SW 1271 (cell line): Measurements from ENCODE around the gene SENP7.
A peak's percentile ranks its signal among the peaks of the same experiment; 100 is the strongest.
"Not testable (repeated sequence)": the region's sequence is repeated elsewhere in the genome, so short reads cannot be mapped to it uniquely, and the experiment has no call there.

Experiments
- DNase-seq, 2 experiments: peaks; one replicate each; lab custom pipeline; 2025; lab: John Stamatoyannopoulos, UW

Gene SENP7

GRCh38 chr3:101438641-101439040, 74.4 kb downstream of the SENP7 start:
- not testable (repeated sequence) for DNase-seq

- no peak for DNase-seq
Observed at GRCh38 chr3:101433652-101434051, 79.4 kb downstream of the SENP7 start.

GRCh38 chr3:101423984-101424888, 88.8 kb downstream of the SENP7 start:
- no peak for DNase-seq

GRCh38 chr3:101418851-101419250, 94.2 kb downstream of the SENP7 start:
- no peak for DNase-seq

GRCh38 chr3:101414121-101414520, 98.9 kb downstream of the SENP7 start:
- DNase-seq = no peak

- no peak for DNase-seq
Observed at GRCh38 chr3:101413656-101414055, 99.4 kb downstream of the SENP7 start.

GRCh38 chr3:101391413-101391950, 121.5 kb downstream of the SENP7 start:
- DNase-seq = no peak

- no peak for DNase-seq
Observed at GRCh38 chr3:101388706-101389105, 124.3 kb downstream of the SENP7 start.

- no peak for DNase-seq
Observed at GRCh38 chr3:101387351-101387750, 125.7 kb downstream of the SENP7 start.

GRCh38 chr3:101384426-101384825, 128.6 kb downstream of the SENP7 start:
- DNase-seq = no peak

- DNase-seq = no peak
Observed at GRCh38 chr3:101383656-101384055, 129.4 kb downstream of the SENP7 start.

- no peak for DNase-seq
Observed at GRCh38 chr3:101383156-101383575, 129.8 kb downstream of the SENP7 start.

- peak; percentile 18 to 61 for DNase-seq
Observed at GRCh38 chr3:101381809-101382208, 131.2 kb downstream of the SENP7 start.

- no peak for DNase-seq
Observed at GRCh38 chr3:101379658-101380376, 133.2 kb downstream of the SENP7 start.

- DNase-seq = no peak
Observed at GRCh38 chr3:101377796-101378195, 135.2 kb downstream of the SENP7 start.

GRCh38 chr3:101377209-101377608, 135.8 kb downstream of the SENP7 start:
- DNase-seq = no peak

GRCh38 chr3:101375586-101375985, 137.4 kb downstream of the SENP7 start:
- no peak for DNase-seq

- no peak for DNase-seq
Observed at GRCh38 chr3:101362406-101362805, 150.6 kb downstream of the SENP7 start.

- no peak for DNase-seq
Observed at GRCh38 chr3:101351829-101352228, 161.2 kb downstream of the SENP7 start.

- DNase-seq = no peak
Observed at GRCh38 chr3:101340591-101340990, 172.4 kb downstream of the SENP7 start.

GRCh38 chr3:101333883-101334282, 179.1 kb downstream of the SENP7 start:
- no peak for DNase-seq

GRCh38 chr3:101329016-101329673, 183.9 kb downstream of the SENP7 start:
- no peak for DNase-seq
